HS-27A (cell line): ENCODE results near the gene CNPY1.

Experiments used
- DNase-seq: peaks from one replicate; pipeline ENCODE4 v3.0.0-alpha.2; 2012; ENCODE audit warnings: low read depth, missing footprints

Gene CNPY1

DNA sequence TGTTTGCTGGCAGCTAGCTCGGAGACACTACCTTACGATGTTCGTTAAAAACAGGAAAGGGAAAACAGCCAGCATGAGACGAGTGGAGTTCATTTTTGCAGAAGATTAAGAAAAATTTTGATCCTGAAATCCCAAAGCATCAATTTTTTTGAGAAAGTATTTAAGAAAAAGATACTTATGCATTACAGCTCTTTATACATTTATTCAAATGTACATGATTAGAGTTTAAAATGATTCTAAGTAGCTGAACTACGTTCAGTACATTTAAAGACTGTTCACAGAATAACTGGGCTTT, 34.7 kb downstream of the CNPY1 start:
- DNase-seq = no peak

DNA sequence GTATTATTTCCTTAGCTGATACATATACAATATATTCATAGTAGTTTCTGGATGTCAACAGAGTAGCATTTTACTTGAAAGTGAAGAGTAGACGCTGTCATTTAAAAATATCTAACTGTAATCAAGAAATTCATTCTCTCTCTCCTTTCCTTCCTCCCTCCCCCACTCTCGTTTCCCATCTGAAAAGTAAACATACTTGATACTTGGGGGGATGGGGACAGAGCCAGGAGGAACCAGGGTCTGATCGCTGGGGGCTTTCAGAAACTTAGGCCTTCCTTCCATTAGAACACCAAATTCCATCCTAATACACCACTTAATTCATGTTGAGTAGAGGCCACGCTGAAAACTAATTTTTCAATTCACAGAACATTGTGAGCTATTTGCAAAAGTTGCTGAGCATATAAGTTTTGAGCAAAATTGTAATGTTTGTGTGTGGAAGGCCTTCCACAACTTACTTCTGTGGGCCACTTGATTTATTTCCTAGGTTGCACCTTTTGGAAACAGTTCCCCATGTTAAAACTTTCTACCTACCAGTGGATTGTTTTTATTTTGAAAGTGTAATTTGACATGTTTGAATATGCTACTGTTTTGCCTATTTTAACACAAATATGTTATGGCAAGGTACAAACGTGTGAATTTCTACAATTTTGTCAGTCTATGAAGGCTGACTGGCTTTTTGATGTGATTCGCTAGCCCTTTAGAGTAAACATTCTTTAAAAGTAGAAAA, 35.2 kb downstream of the CNPY1 start:
- no peak for DNase-seq

DNA sequence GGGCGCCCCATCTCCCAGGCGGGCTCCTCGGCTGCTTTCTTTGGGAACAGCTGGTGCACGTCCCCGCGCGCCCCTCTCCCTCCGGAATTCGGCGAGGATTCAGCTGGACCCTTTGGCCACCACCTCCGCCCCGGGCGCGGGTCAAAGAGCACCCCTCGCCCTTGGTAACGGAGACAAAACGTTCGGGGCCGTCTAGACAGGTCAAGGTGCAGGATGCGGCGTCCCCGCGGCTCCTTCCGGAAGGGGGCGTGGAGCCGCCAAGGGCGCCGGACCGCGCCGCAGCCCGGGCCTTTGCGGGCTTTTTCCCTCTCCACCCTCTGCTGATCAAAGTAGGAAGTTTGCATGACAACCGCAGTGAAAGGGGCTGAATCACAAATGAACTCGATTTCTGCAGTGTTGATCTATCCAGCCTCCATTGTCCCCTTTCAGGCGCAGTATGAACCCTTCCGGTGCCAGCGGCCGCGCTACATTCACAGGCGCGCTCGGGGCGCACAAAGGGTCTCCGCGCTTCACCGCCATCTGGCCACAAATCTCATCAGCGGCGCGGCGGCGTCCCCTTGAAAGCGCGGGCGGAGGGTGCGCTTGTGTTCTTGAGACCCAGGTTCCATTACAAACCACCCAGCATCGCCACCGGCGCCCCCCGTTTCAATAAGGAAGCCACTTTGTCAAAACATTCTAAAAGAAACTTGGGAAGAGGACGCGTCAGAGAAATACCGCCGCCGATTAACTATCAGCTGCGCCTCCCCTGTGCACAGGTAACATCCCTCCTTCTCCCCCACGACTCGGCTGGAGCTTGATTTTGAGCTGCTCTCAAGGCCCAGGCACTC, 36.4 kb downstream of the CNPY1 start:
- DNase-seq = no peak

DNA sequence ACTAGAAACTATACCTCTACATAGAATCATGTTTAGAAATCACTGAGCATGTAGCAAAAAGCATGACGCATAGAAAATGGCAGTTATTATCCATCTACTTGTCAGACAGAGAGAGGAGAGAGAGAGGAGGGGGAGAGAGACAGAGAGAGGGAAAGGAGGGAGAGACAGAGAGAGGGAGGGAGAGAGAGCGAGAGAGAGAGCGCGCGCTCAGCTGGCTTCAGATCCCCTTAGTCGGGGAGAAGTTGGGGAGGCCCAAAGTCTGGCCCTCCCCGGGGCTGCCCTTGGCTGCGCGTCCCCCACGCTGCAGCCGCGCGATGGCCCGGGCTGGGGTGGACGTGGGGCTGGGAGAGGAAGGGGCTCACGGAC, 37.0 kb downstream of the CNPY1 start:
- DNase-seq = no peak

DNA sequence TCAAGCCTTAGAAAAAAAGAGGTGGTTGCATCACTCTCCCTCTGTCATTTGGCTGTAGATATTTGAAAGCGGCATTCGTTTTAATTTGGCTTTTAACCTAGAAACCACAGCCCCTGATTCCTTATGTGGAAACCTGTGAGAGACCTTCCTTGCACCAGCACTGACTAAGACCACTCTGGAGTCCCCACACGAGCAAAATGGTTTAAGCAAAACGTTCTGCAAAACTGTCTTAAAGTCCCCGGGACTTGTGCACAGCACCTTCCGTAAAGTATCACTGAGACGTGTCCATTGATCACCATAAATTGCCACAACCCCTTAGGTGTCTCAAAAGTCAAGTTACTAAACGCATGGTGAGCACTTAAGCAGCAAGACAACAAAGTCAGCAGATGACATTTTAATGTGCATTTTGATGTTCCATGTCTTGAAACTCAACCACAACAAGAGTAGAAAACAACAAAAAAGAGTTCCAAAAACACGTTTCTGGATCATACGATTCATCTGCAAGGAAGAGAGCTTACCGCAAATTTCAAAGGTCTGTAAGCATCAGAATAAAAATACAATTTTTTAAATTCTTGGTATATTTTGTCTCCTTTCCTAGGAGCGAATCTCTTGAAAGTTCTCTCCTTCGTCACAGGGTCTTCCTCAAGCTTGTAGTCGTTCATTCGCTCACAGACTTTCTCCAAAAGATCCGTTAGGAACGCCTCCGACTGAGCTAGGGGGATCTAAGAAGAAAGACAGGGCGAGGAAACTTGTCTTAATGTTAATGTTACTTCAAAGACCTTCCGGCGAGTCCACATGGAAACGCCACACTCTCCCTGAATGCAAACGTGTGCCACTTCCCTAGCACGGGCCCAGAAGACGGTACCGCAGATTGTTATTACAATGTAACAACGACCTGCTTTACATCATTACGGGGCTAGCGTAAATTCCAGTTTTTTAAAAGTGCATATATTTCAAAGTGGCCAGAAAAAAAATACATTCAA, 37.7 kb downstream of the CNPY1 start:
- DNase-seq = no peak

DNA sequence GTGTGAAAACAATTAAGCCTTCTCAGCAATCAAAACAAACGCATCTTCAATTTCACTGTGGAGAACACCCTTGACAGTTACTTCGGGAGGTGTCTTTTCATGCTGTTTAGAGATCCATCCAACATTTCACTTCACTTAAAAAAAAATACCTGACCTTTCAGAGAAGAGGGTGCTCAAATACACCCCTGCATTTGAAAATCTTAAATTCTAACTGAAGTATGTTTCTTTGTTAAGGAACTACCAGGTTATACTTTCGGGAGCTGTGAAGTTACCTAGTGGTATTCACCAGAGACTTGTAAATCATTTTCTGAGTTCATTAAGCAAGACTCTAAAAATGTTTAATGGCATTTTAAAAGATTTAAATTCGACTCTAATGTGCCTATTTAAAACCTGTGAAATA, 38.8 kb downstream of the CNPY1 start:
- DNase-seq = no peak

DNA sequence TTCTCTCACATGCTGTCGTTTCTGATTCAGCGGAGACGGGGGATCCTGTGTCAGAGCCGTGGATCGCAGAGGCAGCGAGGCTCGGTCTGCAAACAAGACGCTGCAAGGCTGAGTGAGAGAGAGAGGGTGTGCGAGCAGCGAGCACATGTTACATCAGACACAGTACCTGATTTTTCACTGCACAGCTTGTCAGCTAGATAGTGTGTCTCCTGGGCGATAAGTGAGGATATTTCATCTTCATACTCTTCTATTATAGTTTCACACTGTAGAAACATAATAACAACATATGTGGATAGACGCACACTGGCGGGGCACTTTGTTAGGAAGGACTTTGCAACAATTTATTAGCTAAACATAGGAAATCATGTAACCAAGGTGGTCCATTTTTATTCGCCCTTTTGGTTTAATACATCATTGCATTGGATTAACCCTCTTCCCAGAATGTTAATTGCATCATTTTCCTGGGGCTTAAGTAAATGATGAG, 39.5 kb downstream of the CNPY1 start:
- no peak for DNase-seq

DNA sequence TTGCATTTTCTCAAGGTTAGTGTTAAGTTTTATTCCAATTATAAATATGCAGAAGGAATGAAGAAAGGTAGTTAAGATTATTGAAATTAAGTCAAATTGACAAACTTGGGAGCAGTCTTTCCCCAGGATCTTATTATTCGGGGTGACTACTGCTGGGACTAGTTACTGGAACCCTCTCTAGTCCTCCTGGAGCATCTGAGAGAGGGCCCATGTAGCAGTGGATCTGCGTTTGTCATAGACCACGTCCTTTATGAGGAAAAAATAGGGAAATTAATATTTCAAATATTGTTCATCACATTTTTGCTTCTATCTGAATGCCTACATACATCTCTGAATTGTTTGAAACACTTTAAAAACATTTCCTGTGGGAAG, 41.0 kb downstream of the CNPY1 start:
- DNase-seq = no peak

DNA sequence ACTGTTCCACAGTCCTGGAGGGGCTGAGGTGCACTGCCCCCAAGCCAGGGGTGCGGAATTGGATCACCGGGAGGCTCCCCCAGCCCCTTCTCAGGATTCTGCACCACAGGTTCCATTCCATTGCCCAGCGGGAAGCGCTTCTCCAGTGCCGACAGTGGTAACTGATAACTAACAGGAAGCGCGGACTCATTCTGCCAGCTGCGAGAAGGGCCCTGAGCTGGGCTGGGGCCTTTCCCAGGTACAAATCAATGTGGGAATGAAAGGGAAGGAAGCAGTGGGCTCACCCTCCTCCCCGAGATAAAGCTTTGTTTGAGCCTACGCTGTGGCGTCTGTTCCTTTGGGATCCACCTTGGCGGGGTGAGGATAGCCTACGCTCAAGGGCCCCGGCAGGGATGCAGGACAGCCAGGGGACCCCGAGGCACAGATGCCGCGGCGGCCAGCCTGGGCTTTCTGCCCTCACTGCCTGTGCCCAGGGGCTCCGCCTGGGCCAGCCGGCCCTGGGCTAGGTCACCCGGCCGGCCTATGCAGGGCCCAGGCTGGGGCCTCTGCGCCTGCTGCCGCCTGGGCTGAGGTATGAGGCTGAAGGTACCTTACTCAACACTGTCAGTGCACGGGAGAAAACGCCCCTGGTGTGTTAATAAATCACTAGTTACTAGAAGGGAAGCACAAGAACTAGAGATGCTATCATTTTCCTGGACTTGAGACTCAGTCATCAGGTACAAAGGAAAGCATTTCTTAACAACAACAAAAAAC, 49.0 kb downstream of the CNPY1 start:
- DNase-seq = no peak

DNA sequence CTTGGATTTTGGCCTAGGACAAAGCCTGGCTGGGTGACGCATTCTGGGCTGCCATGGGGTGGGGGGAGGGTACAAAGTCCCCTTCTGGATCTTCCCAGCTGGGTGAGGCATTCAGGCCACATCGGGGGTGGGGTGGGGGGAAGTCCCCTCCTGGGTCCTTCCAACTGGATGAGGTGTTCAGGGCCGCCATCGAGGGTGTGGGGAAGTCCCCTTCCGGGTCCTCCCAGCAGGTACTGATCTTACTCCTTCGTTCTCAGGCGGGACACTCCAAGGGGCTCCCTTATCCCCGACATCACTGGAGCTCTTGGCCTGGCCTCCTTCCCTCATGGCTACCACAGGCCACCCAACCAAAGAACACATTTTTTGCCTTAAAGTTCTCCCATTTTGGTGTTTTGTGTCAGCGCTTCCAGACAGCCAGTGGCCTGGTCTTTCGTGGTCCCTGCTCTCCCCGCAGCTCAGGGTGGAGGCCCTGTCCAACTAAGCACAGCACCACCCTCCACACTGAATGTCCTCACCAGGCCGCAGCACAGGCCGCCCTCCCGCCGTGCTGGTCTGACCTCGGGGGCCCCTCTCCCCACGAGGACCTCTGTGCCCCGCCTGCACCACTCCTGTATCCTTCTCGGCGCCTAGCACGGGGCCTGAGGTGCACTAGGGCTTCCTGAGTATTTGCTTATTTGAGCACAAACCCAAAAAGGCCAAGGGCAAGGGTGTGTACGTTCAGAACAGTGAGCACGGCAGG, 49.9 kb downstream of the CNPY1 start:
- DNase-seq = no peak

DNA sequence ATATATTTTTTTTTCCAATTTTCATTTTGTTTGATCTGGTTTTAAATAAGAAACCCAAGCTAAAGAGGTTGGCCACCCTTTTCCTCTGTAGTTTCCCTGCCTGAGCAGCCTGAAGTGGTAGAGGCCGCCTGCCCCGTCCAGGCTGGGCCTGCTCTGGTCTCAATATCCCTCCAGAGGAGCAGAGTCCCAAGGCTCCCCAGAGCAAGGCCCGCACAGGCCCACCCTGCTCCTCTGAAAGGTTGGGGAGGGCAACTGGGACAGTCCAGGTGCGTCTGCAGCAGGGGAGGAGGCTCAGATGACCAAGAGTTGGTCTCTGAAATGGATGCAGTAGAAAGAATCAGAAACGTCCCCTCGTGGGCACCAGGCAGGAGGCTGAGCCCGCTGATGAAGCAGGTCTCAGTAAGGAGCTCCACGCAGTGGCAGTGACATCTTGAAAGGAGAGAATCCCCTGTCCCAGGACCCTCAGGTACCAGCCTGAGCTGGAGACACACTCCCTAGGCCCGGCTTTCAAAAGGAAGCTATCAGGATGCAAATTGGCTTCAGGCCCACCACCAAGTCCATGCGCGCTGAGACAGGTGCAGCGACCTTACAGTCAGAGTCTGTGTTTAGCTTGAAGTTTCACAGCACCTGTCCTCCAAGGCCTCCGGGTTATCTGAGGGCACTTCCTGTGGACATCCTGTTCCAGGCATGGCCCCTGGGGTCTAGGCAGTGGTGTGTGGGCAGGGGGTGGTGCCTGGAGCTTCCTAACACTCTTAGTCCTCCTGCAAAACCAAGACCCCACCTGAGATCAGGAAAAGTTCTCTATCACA, 50.7 kb downstream of the CNPY1 start:
- no peak for DNase-seq

DNA sequence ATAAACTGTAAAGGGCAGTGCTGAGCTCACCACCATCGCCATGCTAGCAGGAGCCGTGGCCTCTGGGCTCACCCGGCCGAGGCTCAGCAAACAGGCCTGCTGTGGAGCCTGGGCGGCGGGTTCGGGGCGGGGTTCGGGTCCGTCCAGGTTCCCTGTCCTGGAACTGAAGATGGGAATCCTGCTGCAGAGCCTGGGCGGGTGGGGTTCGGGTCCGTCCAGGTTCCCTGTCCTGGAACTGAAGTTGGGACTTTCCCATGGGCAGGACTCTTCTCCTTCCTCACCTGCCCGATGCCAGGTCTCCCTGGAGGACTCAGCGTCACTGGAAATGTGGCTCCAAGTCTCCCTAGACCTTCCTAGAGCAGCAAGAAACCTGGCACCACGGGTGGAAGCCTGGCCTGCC, 51.8 kb downstream of the CNPY1 start:
- DNase-seq = no peak

DNA sequence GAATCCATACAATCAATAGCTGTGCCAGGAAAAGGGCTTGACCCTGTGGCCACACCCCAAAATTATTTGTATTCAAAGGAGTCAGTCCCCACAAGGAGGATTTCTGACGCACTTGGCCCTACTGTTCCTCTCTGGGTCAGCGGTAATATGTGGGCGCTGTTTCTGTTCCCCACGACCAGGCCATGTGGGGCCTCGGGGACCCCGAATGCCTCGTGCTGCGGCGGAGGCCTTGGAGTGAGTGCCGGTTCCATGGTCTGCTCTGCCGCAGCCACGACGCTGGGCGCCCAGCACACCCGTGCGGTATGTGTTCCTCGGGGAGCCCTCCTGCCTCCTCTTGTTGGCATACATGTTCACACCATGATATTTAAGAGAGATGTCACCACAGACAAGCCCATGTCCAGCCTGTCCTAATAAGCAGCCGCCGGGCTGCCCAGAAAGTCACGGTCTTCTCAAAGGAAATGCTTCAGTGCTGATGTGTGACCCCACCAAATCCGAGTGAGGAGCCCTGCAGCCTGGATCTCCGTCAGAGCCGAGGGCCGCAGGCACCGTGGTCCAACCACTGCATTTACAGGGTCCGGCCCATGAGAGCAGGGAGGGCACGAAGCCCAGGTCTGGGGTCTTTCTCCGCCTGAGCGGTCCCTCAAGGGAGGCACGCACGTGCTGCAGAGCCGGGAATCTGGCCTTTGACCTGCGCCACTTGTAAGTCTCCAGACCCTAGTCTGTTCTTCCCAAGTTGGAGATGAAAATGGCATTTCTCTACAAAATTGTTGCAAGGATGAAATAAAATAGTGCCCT, 52.4 kb downstream of the CNPY1 start:
- DNase-seq = no peak

DNA sequence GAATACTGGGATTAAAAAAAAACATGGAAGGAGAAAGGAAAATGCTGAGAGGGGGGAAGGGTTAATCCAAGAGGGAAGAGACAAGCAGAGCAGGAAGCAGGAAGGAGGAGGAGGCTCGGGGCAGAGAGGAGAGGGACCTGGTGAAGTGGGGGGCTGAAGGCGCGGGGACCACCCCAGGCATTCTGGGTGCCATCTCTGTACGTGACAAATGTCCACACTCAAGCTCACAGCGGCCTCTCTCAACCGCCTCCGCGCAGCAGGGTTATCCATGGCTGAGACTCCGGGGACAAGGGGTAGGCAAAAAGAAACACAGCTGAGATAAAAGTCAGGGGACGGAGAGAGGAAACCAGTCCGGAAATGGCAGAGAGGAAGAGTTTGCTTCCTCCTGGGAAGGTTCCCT, 54.5 kb downstream of the CNPY1 start:
- no peak for DNase-seq

DNA sequence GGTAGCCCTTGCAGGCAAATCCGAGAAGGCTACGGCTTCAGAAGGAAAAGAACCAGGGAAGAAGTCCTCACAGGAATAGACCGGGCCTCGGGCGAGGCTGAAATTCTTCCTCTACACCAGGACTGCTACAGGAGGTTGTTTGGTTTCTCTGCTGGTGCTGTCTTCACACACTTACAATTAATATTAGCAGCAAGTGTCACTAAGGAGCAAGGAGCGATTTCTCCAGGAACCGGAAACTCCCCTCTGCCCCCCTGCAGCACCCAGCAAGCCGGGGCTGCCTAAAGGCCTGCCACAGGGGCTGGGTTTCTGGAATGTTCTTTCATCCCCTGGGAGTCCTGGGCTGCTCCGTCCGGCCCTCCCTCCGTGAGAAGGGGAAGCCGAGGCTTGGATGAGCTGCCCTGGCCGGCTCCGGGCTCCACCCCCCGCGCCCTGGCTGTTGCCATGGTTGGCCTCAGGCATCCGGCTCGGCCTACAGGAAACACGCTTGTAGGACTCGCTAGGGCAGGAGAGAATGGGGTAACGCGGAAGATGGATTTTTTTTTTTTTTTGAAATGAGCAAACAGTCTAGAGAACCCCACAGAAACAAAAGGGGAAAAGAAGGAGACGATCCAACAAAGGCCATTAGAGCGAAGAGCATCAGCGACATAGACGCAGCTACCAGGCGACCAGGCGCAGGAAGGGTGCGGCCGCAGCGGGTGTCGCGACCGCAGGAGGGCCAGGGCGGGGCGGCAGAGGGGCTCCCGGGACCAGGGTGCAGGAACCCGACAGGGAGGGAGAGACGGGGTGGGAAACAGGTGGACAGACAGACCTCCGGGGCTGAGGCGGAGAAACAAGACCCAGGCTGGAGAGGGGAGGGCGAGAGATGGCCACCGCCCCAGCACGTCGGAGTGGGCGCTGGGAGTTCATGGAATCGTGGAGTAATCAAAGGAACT, 55.4 kb downstream of the CNPY1 start:
- DNase-seq = no peak

DNA sequence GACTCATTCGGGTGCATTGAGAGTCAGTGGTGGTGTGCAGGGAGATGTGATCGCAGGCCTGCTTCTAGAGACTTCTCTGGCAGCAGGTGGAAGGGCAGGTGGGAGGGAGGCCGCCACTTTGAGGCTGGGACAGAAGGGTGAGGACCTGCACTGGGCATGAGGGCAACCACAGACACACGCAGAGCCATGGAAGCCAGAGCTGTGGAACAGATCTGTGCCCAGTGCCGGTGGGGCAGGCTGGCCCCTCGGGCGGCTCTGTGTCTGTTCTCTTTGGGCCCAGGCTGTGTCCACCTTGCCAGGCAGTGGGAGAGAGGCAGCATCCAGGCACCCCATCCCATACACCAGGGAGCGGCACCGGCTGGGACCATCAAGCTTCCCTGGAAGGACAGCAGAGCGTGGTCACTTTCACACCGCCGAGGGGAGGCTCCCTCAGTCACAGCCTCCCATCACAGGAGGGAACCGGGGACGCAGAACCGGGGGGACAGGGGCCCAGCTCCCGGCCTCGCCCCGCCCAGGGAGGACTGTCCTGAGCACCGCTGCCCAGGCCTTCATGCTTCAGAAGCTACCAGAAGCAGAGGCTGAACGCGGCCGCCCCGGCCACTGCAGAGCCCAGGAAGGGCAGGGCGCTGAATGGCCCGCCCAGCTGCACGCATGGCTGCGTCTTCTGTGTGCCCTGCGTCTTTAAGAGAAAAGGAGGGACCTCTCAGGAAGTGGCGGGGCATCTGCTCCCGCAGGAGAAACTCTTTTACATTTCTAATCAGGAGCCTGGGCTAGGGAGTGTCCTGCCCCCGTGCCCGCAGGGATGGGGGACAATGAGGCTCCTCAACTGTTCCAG, 56.3 kb downstream of the CNPY1 start:
- DNase-seq = no peak

DNA sequence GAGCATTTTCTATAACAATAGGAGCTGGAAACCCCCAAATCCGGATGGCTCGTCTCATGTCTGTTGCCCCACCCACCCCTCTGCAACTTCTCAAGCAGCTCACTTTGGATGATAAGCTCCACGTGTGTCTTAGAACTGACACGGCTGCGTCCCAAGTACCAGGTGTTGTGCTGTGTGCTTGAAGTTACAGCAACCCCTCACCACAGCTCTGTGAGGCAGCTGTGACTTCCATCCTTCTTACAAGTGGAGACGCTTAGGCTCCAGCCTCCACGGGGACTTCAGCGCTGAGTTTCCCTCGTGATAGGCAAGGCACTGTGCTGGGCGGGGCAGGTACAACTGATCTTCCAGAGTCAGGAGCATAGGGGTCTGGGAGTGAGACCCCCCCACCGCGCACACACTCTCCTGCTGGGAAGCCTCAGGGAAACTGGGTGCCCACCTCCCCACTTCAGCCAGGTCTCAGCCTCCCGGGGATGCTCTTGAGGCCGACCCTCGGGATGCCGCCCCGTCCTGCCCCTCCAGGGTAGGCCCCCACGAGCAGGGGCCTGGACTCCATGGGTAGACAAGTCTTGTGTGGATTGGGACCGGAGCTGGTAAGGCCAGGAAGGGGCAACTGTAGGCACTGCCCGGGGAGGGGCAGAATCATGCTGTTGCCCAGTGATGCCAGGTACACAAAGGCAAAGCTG, 57.1 kb downstream of the CNPY1 start:
- no peak for DNase-seq
